GM18505 (cell line): ENCODE results near the gene F2RL1.
"Not testable (repeated sequence)": the region's sequence is repeated elsewhere in the genome, so short reads cannot be mapped to it uniquely, and the experiment has no call there.

Experiments used
- ATAC-seq: cut with Tn5 transposase; IDR thresholded peaks from one replicate; pipeline ENCODE4 v1.9.1; 2021; ENCODE audit not compliant: unreplicated experiment
- POLR2A ChIP-seq: IDR thresholded peaks from 4 replicates; pipeline ENCODE4 v1.6.1; 2011; ENCODE audit warnings: borderline replicate concordance; ENCODE audit not compliant: insufficient read depth, insufficient read length; ENCODE audit errors: extremely low read depth

Gene F2RL1, protein sequence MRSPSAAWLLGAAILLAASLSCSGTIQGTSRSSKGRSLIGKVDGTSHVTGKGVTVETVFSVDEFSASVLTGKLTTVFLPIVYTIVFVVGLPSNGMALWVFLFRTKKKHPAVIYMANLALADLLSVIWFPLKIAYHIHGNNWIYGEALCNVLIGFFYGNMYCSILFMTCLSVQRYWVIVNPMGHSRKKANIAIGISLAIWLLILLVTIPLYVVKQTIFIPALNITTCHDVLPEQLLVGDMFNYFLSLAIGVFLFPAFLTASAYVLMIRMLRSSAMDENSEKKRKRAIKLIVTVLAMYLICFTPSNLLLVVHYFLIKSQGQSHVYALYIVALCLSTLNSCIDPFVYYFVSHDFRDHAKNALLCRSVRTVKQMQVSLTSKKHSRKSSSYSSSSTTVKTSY

DNA sequence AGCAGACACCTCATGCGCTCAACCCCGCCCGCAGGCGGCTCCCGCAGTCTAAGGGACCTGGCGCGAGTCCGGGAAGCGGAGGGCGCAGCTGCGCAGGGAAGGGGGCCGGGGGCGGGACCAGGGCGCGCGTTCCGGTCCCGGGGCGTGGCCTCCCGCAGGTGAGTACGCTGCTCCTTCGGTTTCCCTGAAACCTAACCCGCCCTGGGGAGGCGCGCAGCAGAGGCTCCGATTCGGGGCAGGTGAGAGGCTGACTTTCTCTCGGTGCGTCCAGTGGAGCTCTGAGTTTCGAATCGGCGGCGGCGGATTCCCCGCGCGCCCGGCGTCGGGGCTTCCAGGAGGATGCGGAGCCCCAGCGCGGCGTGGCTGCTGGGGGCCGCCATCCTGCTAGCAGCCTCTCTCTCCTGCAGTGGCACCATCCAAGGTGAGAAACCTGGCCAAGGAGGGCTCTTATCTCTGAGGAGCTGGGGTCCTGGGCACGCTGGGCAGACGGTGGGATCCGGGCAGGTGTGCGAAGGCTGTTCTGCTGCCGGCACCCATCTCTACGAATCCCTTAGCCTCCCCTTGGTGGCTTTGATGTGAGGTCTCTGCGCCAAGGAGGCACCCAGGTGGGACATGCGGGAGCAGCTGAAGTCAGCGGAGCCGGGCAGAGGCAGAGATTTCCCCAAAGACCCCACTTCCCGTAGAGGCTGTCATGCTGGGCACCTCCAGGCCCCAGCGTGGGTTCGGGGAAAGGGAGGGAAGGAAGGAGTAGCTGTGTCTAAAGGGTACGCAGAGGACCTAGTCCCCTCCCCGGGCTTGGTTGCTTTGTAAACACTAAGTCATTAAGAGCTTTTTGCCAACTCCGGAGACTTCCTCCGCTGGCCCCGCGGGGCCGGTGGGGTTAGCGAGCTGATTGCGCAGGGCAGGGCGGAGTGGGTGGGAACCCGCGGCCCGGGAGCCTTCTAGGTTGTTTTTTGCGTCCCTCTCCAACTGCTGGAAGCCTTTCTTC lies at the start of gene F2RL1:
Gene F2RL1, plus strand, starts transcription at position 187 of the 988 bp plus-strand sequence. Its CDS starts 153 bp downstream, at position 340.
- ATAC-seq = no peak
- TF ChIP-seq POLR2A = no peak

DNA sequence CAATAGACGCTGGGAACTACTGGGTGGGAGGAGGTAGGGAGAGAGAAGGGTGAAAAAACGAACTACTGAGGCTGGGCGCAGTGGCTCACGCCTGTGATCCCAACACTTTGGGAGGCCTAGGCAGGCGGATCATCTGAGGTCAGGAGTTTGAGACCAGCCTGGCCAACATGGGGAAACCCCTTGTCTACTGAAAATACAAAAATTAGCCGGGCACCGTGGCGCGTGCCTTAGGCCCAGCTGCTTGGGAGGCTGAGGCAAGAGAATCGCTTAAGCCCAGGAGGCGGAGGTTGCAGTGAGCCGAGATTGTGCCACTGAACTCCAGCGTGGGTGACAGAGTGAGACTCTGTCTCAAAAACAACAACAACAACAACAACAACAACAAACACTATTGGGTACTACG lies 47.8 kb upstream of the F2RL1 start:
- not testable (repeated sequence) for ATAC-seq

DNA sequence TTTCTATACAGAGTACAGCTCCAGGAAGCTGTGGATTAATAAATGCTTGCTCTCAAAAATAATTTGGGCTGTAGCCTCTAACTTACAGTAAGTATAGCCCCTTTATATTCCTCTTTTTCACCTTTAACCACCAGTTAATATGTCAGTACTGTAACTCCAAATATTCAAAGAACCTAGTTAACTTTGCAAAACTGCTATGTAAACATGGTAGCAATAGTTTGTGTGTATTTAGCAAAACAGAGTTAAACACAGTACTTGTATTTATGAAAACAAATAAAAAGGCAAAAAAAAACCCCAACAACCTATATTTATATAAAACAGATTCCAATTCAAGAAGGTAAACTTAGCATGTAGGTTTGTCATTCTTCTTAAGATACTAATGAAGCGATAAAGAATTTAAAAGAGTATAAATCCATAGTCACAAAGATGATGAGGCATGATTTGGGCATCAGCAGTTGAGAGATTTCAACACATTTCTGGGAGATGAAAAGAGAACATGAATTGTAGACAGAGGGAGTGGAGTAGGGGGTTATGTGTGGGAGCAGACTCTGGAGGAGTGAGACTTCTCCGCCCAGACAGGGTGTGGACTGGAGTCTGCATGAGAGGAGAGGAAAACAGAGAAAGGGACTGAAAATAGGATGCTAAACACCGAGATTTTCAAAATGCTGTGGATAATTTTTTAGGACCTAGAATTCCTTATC lies 47.0 kb upstream of the F2RL1 start:
- no peak for TF ChIP-seq POLR2A
- ATAC-seq = no peak

DNA sequence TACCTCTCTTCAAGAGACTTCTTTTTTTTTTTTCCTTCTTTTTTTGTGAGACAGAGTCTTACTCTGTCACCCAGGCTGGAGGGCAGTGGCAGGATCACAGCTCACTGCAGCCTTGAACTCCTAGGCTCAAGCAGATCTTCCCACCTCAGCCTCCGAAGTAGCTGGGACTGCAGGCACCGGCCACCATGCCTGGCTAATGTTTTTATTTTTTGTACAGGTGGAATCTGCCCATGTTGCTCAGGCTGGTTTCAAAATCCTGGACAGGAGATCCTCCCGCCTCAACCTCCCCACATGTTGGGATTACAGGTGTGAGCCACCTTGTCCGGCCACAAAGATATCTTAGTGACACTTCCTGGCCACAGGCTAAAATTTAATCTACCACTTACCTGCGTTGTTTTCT lies 42.9 kb upstream of the F2RL1 start:
- TF ChIP-seq POLR2A = no peak
- ATAC-seq = no peak

DNA sequence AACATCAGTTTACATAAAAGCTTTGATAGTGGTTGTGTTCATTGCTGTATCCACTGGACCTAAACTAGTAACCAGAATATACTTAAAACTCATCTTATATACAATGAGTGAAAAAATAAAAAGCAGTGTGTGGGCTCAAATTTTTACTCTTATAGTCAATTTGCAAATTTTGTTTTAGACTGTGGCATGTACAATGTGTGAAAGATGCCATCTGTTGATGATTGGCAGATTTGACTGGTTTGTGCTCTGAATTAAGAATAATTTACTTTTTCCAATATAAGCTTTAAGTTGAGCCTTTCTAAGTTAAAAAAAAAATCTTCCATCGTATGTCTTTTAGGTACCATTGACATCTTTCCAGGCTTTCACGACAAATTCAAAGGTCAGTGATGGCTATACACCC lies 42.4 kb upstream of the F2RL1 start:
- TF ChIP-seq POLR2A = no peak
- ATAC-seq = no peak

DNA sequence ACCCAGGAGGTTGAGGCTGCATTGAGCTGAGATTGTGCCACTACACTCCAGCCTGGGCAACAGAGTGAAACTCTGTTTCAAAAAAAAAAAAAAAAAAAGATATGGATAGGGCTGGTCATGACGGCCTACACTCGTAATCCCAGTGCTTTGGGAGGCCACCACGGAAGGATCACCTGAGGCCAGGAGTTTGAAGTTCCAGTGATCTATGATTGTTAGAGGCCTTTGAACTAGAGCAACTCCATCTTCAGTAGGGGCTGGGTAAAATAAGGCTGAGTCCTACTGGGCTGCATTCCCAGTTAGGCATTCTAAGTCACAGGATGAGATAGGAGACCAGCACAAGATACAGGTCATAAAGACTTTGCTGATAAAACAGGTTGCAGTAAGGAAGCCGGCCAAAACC lies 38.2 kb upstream of the F2RL1 start:
- not testable (repeated sequence) for ATAC-seq

DNA sequence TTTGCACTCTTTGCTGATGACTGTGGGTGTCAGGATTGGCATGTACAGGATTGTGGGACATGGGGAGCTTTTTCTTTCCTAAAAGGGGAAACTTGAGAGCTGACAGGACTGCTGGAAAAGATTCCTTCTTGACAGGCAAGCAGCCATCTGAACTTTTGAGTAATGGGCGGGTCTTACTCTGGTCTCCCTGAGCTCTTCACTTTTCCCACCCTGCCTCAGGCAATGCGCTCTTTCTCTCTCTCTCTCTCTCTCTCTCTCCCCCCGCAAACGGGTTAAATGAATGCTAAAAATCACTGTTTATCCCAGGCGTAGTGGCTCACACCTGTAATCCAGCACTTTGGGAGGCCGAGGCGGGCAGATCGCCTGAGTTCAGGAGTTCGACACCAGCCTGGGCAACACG lies 37.1 kb upstream of the F2RL1 start:
- ATAC-seq = no peak
- TF ChIP-seq POLR2A = no peak

DNA sequence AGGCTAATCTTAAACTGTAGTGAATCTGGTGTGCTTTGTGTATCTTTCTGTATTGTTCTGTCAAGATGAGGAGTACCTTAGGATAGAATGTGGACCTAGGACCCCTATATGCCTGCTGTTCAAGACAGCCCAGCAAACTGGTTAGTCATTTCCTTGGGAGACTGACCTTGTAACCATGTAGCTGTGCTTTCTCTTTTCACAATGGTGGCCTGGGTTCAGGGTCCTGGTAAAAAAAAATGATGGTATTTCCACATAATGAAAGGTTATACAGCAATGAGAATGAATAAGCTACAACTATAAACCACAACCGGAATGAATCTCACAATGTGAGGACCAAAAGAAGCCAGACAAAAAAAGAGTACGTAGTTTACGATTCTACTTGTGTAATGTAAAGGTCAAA lies 36.4 kb upstream of the F2RL1 start:
- no peak for TF ChIP-seq POLR2A
- no peak for ATAC-seq

DNA sequence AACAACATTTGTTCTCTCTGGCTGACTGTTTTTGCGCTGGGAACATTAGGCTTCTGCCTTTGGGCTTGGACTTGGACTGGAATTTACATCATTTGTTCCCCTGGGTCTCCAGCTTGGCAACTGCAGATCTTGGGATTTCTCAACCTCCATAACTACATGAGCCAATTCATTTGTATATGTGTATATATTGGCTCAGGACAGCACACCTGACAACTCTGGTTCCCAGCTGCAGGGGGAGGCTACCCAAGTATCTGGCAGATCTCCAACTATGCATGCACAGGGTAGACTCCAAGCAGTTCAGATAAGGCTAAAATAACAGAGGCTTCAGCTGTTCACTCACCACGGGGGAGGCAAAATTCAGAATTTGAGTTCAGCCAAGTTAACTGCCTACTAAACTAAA lies 31.6 kb upstream of the F2RL1 start:
- TF ChIP-seq POLR2A = no peak
- ATAC-seq = no peak

DNA sequence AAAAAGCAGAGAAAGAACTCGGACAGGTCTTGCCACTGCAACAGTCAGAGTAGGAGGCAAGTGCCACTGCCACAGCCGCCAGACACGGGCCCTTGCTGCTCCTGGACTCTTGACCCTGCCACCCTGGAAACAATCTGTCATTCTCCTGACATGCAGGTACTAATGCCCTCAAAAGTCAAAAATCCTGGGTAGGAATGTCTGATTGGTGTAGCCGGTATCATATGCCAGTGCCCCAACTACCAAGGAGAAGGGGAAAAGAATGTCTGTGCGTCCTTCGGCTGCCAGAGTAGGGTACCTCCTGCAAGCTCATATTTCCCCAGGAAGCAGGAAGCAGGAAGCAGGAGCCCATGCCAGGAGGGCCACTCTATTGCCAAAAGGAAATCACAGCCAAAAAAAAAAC lies 30.5 kb upstream of the F2RL1 start:
- no peak for ATAC-seq
- TF ChIP-seq POLR2A = no peak

DNA sequence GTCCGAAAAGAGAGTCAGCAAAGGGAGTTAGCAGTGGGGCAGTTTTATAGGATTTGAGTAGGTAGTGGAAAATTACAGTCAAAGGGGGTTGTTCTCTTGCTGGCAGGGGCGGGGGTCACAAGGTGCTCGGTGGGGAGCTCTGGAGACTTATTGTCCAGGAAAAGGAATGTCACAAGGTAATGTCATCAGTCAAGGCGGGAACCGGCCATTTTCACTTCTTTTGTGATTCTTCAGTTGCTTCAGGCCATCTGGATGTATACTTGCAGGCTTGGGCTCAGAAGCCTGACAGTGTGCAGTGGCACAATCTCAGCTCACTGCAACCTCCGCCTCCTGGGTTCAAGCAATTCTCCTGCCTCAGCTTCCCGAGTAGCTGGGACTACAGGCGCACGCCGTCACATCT lies 29.6 kb upstream of the F2RL1 start:
- ATAC-seq = not testable (repeated sequence)

DNA sequence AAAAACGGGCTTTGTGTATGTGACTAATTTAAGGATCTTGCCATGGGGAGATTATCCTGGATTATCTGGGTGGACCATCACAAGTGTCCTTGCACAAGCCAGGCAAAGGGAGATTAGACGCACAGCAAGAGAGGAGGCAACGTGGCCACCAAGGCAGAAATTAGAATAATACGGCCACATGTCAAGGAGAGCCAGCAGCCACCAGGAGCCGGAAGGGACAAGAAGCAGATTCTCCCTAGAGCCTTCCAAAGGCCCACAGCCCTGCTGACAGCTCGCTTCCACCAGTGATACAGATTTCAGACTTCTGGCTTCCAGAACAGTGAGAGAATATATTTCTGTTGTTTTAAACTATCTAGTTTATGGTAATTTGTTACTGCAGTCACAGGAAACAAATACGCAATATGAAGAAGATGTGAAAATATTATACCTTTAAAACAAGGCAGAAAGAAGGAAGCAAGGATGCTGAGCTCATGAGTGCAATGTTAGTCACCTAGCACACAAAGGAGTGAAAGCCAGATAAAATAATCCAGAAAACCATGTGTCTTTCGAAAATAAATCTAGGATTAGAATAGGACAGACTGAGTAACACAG lies 28.7 kb upstream of the F2RL1 start:
- no peak for ATAC-seq
- no peak for TF ChIP-seq POLR2A

DNA sequence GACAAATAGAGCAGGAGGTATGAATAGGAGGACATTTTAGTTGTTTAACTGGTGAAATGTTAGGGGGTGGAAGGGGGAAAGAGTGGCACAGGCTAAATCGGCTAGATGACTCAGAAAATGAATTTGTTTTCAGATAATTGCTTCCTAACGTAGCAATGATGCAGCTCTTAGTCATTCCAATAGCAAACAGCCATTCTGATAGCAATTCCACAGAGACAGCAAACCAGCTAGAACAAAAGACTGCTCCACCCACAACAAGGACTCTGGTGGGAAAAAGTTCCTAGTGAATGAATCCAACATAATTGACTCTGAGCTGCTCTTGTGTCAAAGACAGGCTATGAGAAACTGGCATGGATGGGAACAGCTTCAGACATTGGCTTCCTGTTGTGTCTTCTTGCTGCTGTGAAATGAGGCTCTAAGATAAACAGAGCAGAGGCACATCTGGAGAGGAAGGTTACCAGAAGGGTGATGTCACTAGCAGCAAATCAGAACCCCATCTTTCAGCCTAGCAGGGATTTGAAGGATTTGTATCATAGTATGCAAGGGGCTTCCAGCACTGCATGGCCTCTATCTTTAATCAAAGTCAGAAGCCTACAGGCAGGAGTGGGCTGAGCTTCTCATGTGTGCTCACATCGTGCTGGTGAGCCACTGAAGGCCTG lies 28.1 kb upstream of the F2RL1 start:
- TF ChIP-seq POLR2A = no peak
- no peak for ATAC-seq
